ENCODE measurements around the gene AWAT2.

GRCh38 chrX:69993494-69993893 lies 56.2 kb downstream of the AWAT2 start:
- no peak for TF ChIP-seq CTCF (IDR thresholded peaks at IDR 0.05; ENCODE audit: low read length)
- no peak for TF ChIP-seq EZH2 (IDR thresholded peaks at IDR 0.05; ENCODE audit: borderline replicate concordance, low read length)

Data from OCI-LY1 (cell line).